ENCODE data around the gene PHACTR2. TPM values are rescaled to one million over a fixed set of nuclear protein-coding genes. Genes with fewer than 3 reads are reported as not detected.
A peak's percentile ranks its signal among the peaks of the same experiment; 100 is the strongest.

PHACTR2 gene
- total RNA-seq, 6 donors from 2014 or later = 68.1 to 133 (median 109) TPM

- H3K27ac ChIP-seq = peak overlapping the region in 1 of 4 donors; percentile 12
- DNase-seq = no peak
- H3K27me3 ChIP-seq = no peaks in the 10 kb centered on the region
- no peaks in the 10 kb centered on the region for H3K9me3 ChIP-seq
- no peak overlapping the region for H3K4me3 ChIP-seq
- H3K36me3 ChIP-seq = peaks cover 0 to 62% (median 9%) of the 10 kb centered on the region in 4 donors
- ATAC-seq (ENCODE audit: low FRiP score in 2 of 2) = peak in 1 of 2 donors; percentile 77
- H3K4me1 ChIP-seq = peaks cover 0 to 15% (median 6%) of the 10 kb centered on the region in 4 donors
- 47 to 57% methylated on average over 5 of the region's 5 CpGs for WGBS, 2 donors
- TF ChIP-seq EP300 (IDR thresholded peaks at IDR 0.05) = no peak
- no peak for TF ChIP-seq CTCF (IDR thresholded peaks at IDR 0.05)
- no peak for TF ChIP-seq POLR2A (IDR thresholded peaks at IDR 0.05)
- no peak for TF ChIP-seq POLR2AphosphoS5 (IDR thresholded peaks at IDR 0.05)
These were observed 95.9 kb downstream of the PHACTR2 start for GRCh38 chr6:143773506-143774150.

- peak in 1 of 2 donors; percentile 47 for ATAC-seq (ENCODE audit: low FRiP score in 2 of 2)
- H3K4me1 ChIP-seq = peaks cover 0 to 15% (median 6%) of the 10 kb centered on the region in 4 donors
- peaks cover 0 to 64% (median 9%) of the 10 kb centered on the region in 4 donors for H3K36me3 ChIP-seq
- TF ChIP-seq POLR2A (IDR thresholded peaks at IDR 0.05) (no peak), POLR2AphosphoS5 (IDR thresholded peaks at IDR 0.05) (no peak), EP300 (IDR thresholded peaks at IDR 0.05) (no peak), CTCF (IDR thresholded peaks at IDR 0.05) (no peak)
- no peaks in the 10 kb centered on the region for H3K27me3 ChIP-seq
- H3K4me3 ChIP-seq = no peak overlapping the region
- WGBS, 2 donors = 76 to 79% methylated on average over 2 of the region's 2 CpGs
- H3K27ac ChIP-seq = peak overlapping the region in 1 of 4 donors; percentile 12
- no peak for DNase-seq
- H3K9me3 ChIP-seq = no peaks in the 10 kb centered on the region
These were observed 96.6 kb downstream of the PHACTR2 start for GRCh38 chr6:143774347-143774746.

- peaks cover 0 to 68% (median 9%) of the 10 kb centered on the region in 4 donors for H3K36me3 ChIP-seq
- H3K27ac ChIP-seq = peak overlapping the region in 2 of 4 donors; percentile 8 to 38
- TF ChIP-seq CTCF (IDR thresholded peaks at IDR 0.05) (no peak), POLR2A (IDR thresholded peaks at IDR 0.05) (no peak), EP300 (IDR thresholded peaks at IDR 0.05) (no peak), POLR2AphosphoS5 (IDR thresholded peaks at IDR 0.05) (no peak)
- H3K9me3 ChIP-seq = no peaks in the 10 kb centered on the region
- H3K27me3 ChIP-seq = no peaks in the 10 kb centered on the region
- no peak overlapping the region for H3K4me3 ChIP-seq
- peaks cover 0 to 15% (median 6%) of the 10 kb centered on the region in 4 donors for H3K4me1 ChIP-seq
- DNase-seq (no peak), ATAC-seq (ENCODE audit: low FRiP score in 2 of 2) (no peak)
- WGBS, 2 donors = 59 to 79% methylated on average over 6 of the region's 6 CpGs
These were observed 97.6 kb downstream of the PHACTR2 start for GRCh38 chr6:143775336-143775735.

GRCh38 chr6:143778926-143779325 lies 101.2 kb downstream of the PHACTR2 start:
- Histone ChIP-seq H3K4me3 (no peak overlapping the region), H3K9me3 (no peaks in the 10 kb centered on the region), H3K27me3 (no peaks in the 10 kb centered on the region), H3K27ac (peak overlapping the region in 1 of 4 donors; percentile 48), H3K36me3 (peaks cover 0 to 76% (median 6%) of the 10 kb centered on the region in 4 donors), H3K4me1 (peaks cover 0 to 8% (median 3%) of the 10 kb centered on the region in 4 donors)
- ATAC-seq (ENCODE audit: low FRiP score in 2 of 2) (no peak), DNase-seq (no peak)
- 49 to 58% methylated on average over 2 of the region's 2 CpGs for WGBS, 2 donors
- TF ChIP-seq CTCF (IDR thresholded peaks at IDR 0.05) = no peak
- TF ChIP-seq POLR2AphosphoS5 (IDR thresholded peaks at IDR 0.05) = no peak
- no peak for TF ChIP-seq POLR2A (IDR thresholded peaks at IDR 0.05)
- TF ChIP-seq EP300 (IDR thresholded peaks at IDR 0.05) = no peak

- H3K27me3 ChIP-seq = no peaks in the 10 kb centered on the region
- H3K4me3 ChIP-seq = no peak overlapping the region
- H3K27ac ChIP-seq = no peak overlapping the region
- ATAC-seq (ENCODE audit: low FRiP score in 2 of 2) = no peak
- TF ChIP-seq EP300 (IDR thresholded peaks at IDR 0.05) = no peak
- no peak for TF ChIP-seq CTCF (IDR thresholded peaks at IDR 0.05)
- TF ChIP-seq POLR2A (IDR thresholded peaks at IDR 0.05) = no peak
- no peak for TF ChIP-seq POLR2AphosphoS5 (IDR thresholded peaks at IDR 0.05)
- H3K36me3 ChIP-seq = peaks cover 0 to 66% (median 20%) of the 10 kb centered on the region in 4 donors
- 77 to 91% methylated on average over 5 of the region's 5 CpGs for WGBS, 2 donors
- no peaks in the 10 kb centered on the region for H3K4me1 ChIP-seq
- H3K9me3 ChIP-seq = peaks cover 0 to 15% (median 11%) of the 10 kb centered on the region in 4 donors
- DNase-seq = no peak
These were observed 104.7 kb downstream of the PHACTR2 start for GRCh38 chr6:143782481-143782880.

Measured in upper lobe of left lung (tissue), 6 donors.